Measurements from ENCODE around the gene SAFB.

SAFB gene

GRCh38 chr19:5628919-5629481 is 6.1 kb downstream of the SAFB start:
- no peak for DNase-seq

- no peak for DNase-seq
Measured at GRCh38 chr19:5631567-5632240, 8.8 kb downstream of the SAFB start.

GRCh38 chr19:5632241-5632612 is 9.3 kb downstream of the SAFB start:
- DNase-seq = no peak

DNA sequence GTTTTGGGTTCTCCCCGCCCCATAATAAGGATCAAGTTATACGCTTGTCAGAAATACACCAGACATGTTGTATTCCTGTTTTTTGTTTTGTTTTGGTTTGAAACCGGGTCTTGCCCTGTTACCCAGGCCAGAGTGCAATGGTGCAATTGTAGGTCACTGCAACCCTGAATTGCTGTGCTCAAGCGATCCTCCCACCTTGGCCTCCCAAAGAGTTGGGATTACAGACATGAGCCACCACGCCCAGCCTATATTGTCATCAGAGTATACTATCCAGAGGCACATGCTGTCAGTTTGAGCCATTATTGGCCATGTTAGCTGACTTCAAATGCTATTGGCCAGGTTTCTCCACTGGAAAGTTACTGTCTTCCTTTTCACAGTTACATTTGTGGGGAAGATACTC is 9.8 kb downstream of the SAFB start:
- DNase-seq = no peak

- no peak for DNase-seq
Measured at GRCh38 chr19:5635427-5635826, 12.5 kb downstream of the SAFB start.

GRCh38 chr19:5637971-5638370 is 15.1 kb downstream of the SAFB start:
- DNase-seq = no peak

DNA sequence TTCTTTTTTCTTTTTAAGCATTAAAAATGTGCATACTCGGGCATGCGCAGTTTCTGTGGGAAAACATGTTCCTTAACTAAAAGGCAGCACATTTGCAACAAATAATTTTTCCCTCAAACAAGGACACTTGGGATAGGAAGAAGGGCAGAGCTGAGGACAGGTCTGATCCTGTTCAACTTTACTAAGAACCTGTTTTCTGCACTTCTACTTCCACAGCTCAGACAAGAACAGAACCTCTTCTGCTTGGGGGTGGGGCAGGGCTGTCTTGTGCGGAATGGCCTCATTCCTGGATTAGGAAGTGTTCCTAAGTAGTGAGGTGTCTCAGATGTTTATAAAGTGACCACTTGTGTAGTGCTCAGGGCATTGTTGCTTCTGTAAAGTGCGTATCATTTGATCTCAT is 18.3 kb downstream of the SAFB start:
- DNase-seq = no peak

- no peak for DNase-seq
Measured at GRCh38 chr19:5642204-5642603, 19.3 kb downstream of the SAFB start.

DNA sequence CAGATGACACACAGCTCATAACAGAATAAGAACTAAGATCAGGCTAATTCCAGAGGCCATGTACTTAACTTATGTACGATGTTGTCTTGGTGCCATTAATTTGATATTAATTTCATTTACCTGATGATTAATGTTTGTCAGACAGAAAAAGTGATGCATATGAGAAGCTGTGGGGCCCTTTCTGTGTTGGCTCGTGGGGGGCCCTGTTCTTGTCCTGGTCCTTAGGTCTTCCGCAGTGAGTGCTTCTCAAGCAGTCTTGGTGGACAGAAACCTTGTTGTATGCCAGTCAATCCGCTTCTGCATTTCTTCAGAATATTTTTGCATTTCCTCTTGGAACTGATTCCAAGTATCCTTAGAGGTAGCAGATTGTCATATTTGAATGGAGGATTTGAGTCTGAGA is 20.2 kb downstream of the SAFB start:
- no peak for DNase-seq

- DNase-seq = no peak
Measured at GRCh38 chr19:5644037-5644436, 21.2 kb downstream of the SAFB start.

- no peak for DNase-seq
Measured at GRCh38 chr19:5645409-5645808, 22.5 kb downstream of the SAFB start.

DNA sequence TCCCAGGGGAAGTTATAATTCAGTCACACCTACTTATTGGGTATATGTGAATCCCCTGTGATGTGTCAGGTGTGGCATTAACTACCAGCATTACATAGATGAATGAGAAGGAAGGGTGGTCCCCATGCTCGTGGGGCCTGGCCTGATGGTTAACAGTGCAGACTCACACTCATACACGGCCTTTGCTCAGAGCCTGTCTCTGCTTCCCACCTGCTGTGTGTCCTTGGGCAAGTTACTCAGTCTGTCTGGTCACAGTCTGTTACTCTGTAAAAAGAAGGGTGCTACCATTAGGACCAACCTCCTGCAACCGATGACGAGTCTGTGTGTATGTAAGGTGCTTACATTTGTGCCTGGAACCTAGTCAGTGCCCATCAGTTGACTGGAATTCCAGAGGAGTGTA is 23.8 kb downstream of the SAFB start:
- DNase-seq = no peak

GRCh38 chr19:5648464-5648863 is 25.6 kb downstream of the SAFB start:
- DNase-seq = no peak

- DNase-seq = no peak
Measured at GRCh38 chr19:5651361-5651760, 28.5 kb downstream of the SAFB start.

GRCh38 chr19:5652261-5652660 is 29.4 kb downstream of the SAFB start:
- no peak for DNase-seq

GRCh38 chr19:5654931-5655330 is 32.0 kb downstream of the SAFB start:
- no peak for DNase-seq

- no peak for DNase-seq
Measured at GRCh38 chr19:5655412-5655811, 32.5 kb downstream of the SAFB start.

- DNase-seq = no peak
Measured at GRCh38 chr19:5661483-5661882, 38.6 kb downstream of the SAFB start.

DNA sequence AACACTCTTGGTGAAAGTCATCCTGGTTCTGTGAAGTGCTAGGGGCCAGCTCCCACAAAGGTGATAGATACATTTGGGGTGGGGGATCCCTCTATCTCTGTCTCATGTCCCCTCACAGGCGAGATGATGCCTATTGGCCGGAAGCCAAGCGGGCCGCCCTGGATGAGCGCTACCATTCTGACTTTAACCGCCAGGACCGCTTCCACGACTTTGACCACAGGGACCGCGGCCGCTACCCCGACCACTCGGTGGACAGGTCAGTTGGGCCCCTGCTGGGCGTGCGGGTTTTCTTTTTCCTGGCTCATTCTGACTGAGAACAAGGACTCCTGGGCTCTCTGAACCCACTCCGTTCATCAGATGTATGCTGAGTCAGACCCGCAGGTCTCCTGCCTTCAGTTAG is 41.0 kb downstream of the SAFB start:
- no peak for DNase-seq

DNA sequence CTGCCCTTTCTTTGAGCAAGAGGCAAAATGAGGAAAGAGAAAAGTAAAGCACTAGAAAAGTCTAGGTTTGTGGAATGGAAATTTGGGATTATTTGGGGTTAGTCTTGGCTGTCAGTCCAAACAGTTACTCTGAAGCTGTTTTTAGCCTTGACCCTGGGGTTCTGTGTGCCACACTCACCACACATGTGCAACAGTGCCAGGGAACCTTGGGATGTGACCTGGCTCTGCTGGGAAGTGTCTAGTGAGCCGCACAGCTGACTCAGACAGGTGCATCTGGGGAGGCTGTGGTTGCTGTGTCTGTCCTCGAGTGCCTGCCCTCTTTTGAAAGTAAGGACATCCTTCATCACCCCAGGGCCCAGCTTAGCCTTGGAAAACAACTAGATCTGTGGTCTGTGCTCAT is 41.6 kb downstream of the SAFB start:
- DNase-seq = no peak

DNA sequence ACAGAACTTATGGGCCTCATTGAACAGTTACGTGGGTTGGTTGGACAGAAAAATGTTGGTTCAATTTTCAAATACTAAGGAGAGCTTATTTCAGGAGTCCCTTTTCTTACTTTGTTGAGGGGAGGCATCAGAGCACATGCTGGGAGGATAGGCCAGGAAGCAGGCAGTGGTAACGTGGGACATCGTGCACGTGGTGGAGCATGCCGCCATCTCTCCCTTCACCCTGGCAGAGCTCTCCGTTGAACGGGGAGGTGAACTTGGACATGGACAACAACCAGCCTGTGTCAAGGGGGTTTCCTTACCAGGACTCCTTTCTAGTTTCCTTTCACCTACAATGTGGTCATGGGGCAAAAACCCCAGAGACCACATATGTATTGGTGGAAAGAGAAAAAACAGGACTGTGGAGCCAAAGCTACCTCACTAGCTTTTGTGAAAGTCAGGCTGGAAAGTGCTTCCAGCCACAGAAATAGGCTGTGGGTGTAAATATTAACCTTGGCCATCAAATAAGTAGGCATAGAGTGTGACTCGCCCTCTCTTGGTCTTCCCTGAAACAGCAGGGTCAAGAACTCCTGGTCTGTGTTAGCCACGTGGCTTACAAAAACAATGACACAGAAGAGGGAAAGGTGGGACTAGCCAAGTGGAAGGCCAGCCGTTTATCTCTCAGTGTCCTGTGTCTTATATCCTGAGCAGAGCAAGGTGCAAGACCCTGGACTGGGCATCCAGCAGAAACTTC is 43.1 kb downstream of the SAFB start:
- no peak for DNase-seq

- no peak for DNase-seq
Measured at GRCh38 chr19:5666921-5667610, 44.2 kb downstream of the SAFB start.

- no peak for DNase-seq
Measured at GRCh38 chr19:5667751-5668271, 44.9 kb downstream of the SAFB start.

DNA sequence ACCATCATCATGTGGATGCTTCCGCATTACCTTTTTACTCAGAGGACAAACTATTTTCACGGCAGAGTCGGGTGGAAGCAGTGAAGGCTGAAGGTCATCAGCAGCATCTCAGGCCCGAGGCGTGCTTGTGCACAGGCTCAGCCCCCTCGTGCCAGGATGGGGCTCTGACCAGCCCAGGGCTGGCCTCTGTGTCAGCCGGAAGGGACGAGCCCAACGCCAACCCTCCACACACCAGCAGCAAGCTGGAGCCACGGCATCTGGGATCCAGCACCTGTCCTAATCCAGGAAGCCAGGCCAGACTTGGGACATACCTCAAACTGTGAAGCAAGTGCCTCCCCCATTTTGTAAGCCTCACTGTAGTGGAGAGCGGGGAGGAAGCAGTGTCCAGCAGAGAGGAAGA is 46.3 kb downstream of the SAFB start:
- no peak for DNase-seq

Measured in fibroblast of upper back skin (primary cell).